Measurements from ENCODE around the gene RBM15.

The RBM15 gene

GRCh38 chr1:110321846-110322245 is 17.3 kb upstream of the RBM15 start:
- no peaks in the 10 kb centered on the region for H3K79me1 ChIP-seq (ENCODE audit: low read length)
- H2AK5ac ChIP-seq (ENCODE audit: low read length), result no peak overlapping the region
- H3K27ac ChIP-seq (ENCODE audit: low read depth, low read length), result no peak overlapping the region
- H2BK12ac ChIP-seq (ENCODE audit: low read length), result no peak overlapping the region
- H2AFZ ChIP-seq (ENCODE audit: insufficient read depth, low read length, poor library complexity), result no peak overlapping the region
- H3K4me3 ChIP-seq (ENCODE audit: low read depth, low read length), result no peak overlapping the region
- no peaks in the 10 kb centered on the region for H3K27me3 ChIP-seq (ENCODE audit: insufficient read depth, low read length)
- no peak for DNase-seq
- no peak overlapping the region for H3K4ac ChIP-seq (ENCODE audit: low read depth, low read length)
- no peak overlapping the region for H3K4me2 ChIP-seq (ENCODE audit: low read length)
- no peak overlapping the region for H4K91ac ChIP-seq (ENCODE audit: low read depth, low read length)
- H3K23ac ChIP-seq (ENCODE audit: low read length), result no peak overlapping the region
- H3K79me2 ChIP-seq (ENCODE audit: control insufficient read depth, insufficient read depth, low read length, poor library complexity), result no peaks in the 10 kb centered on the region
- H4K8ac ChIP-seq (ENCODE audit: low read depth, low read length), result no peak overlapping the region
- H2BK120ac ChIP-seq (ENCODE audit: insufficient read depth, low read length, poor library complexity), result no peak overlapping the region
- no peak overlapping the region for H3K9ac ChIP-seq (ENCODE audit: low read length)
- H2BK5ac ChIP-seq (ENCODE audit: low read depth, low read length, poor library complexity), result no peak overlapping the region
- no peaks in the 10 kb centered on the region for H3K9me3 ChIP-seq (ENCODE audit: insufficient read depth, low read depth, low read length)
- H3K4me1 ChIP-seq (ENCODE audit: control insufficient read depth in 1 of 2, insufficient read depth in 2 of 2, low read length in 2 of 2), result no peaks in the 10 kb centered on the region
- H4K12ac ChIP-seq (ENCODE audit: low read depth, low read length), result no peak overlapping the region
- no peaks in the 10 kb centered on the region for H3K36me3 ChIP-seq (ENCODE audit: control insufficient read depth in 1 of 2, insufficient read depth in 2 of 2, low read length in 2 of 2)
- no peak overlapping the region for H3K14ac ChIP-seq (ENCODE audit: low read length)
- H3K18ac ChIP-seq (ENCODE audit: low read length), result no peak overlapping the region
- no CpG with 5 or more reads among the region's 4 CpGs for WGBS (ENCODE audit: extremely low coverage, insufficient coverage, insufficient read length)

- no peak overlapping the region for H4K91ac ChIP-seq (ENCODE audit: low read depth, low read length)
- H3K79me2 ChIP-seq (ENCODE audit: control insufficient read depth, insufficient read depth, low read length, poor library complexity), result no peaks in the 10 kb centered on the region
- H2BK12ac ChIP-seq (ENCODE audit: low read length), result no peak overlapping the region
- H3K18ac ChIP-seq (ENCODE audit: low read length), result no peak overlapping the region
- no peak overlapping the region for H4K8ac ChIP-seq (ENCODE audit: low read depth, low read length)
- H3K4me1 ChIP-seq (ENCODE audit: control insufficient read depth in 1 of 2, insufficient read depth in 2 of 2, low read length in 2 of 2), result peaks cover 0 to 5% of the 10 kb centered on the region in 2 experiments
- no peak overlapping the region for H3K14ac ChIP-seq (ENCODE audit: low read length)
- no peak overlapping the region for H2AFZ ChIP-seq (ENCODE audit: insufficient read depth, low read length, poor library complexity)
- no peak overlapping the region for H3K4me3 ChIP-seq (ENCODE audit: low read depth, low read length)
- no peak overlapping the region for H2BK120ac ChIP-seq (ENCODE audit: insufficient read depth, low read length, poor library complexity)
- no peak overlapping the region for H2AK5ac ChIP-seq (ENCODE audit: low read length)
- no peak overlapping the region for H2BK5ac ChIP-seq (ENCODE audit: low read depth, low read length, poor library complexity)
- H3K27ac ChIP-seq (ENCODE audit: low read depth, low read length), result no peak overlapping the region
- WGBS (ENCODE audit: extremely low coverage, insufficient coverage, insufficient read length), result no CpG with 5 or more reads among the region's 1 CpG
- no peak overlapping the region for H3K4ac ChIP-seq (ENCODE audit: low read depth, low read length)
- H3K23ac ChIP-seq (ENCODE audit: low read length), result no peak overlapping the region
- no peak for DNase-seq
- H3K9ac ChIP-seq (ENCODE audit: low read length), result no peak overlapping the region
- H3K27me3 ChIP-seq (ENCODE audit: insufficient read depth, low read length), result no peaks in the 10 kb centered on the region
- no peaks in the 10 kb centered on the region for H3K36me3 ChIP-seq (ENCODE audit: control insufficient read depth in 1 of 2, insufficient read depth in 2 of 2, low read length in 2 of 2)
- peaks cover 2% of the 10 kb centered on the region for H3K79me1 ChIP-seq (ENCODE audit: low read length)
- no peak overlapping the region for H3K4me2 ChIP-seq (ENCODE audit: low read length)
- no peak overlapping the region for H4K12ac ChIP-seq (ENCODE audit: low read depth, low read length)
- H3K9me3 ChIP-seq (ENCODE audit: insufficient read depth, low read depth, low read length), result no peaks in the 10 kb centered on the region
Observed at GRCh38 chr1:110324667-110325066, 14.5 kb upstream of the RBM15 start.

- DNase-seq, result no peak
- peaks cover 0 to 5% of the 10 kb centered on the region in 2 experiments for H3K4me1 ChIP-seq (ENCODE audit: control insufficient read depth in 1 of 2, insufficient read depth in 2 of 2, low read length in 2 of 2)
- H3K4me2 ChIP-seq (ENCODE audit: low read length), result no peak overlapping the region
- no peak overlapping the region for H3K4ac ChIP-seq (ENCODE audit: low read depth, low read length)
- no peak overlapping the region for H2AFZ ChIP-seq (ENCODE audit: insufficient read depth, low read length, poor library complexity)
- H4K8ac ChIP-seq (ENCODE audit: low read depth, low read length), result no peak overlapping the region
- H3K9ac ChIP-seq (ENCODE audit: low read length), result no peak overlapping the region
- no peak overlapping the region for H3K4me3 ChIP-seq (ENCODE audit: low read depth, low read length)
- no peak overlapping the region for H3K18ac ChIP-seq (ENCODE audit: low read length)
- no peaks in the 10 kb centered on the region for H3K36me3 ChIP-seq (ENCODE audit: control insufficient read depth in 1 of 2, insufficient read depth in 2 of 2, low read length in 2 of 2)
- H3K14ac ChIP-seq (ENCODE audit: low read length), result no peak overlapping the region
- H3K79me1 ChIP-seq (ENCODE audit: low read length), result peaks cover 2% of the 10 kb centered on the region
- no peaks in the 10 kb centered on the region for H3K27me3 ChIP-seq (ENCODE audit: insufficient read depth, low read length)
- H4K91ac ChIP-seq (ENCODE audit: low read depth, low read length), result no peak overlapping the region
- H2AK5ac ChIP-seq (ENCODE audit: low read length), result no peak overlapping the region
- no peak overlapping the region for H2BK12ac ChIP-seq (ENCODE audit: low read length)
- H2BK5ac ChIP-seq (ENCODE audit: low read depth, low read length, poor library complexity), result no peak overlapping the region
- H3K23ac ChIP-seq (ENCODE audit: low read length), result no peak overlapping the region
- H4K12ac ChIP-seq (ENCODE audit: low read depth, low read length), result no peak overlapping the region
- no CpG with 5 or more reads among the region's 1 CpG for WGBS (ENCODE audit: extremely low coverage, insufficient coverage, insufficient read length)
- no peaks in the 10 kb centered on the region for H3K9me3 ChIP-seq (ENCODE audit: insufficient read depth, low read depth, low read length)
- H3K79me2 ChIP-seq (ENCODE audit: control insufficient read depth, insufficient read depth, low read length, poor library complexity), result no peaks in the 10 kb centered on the region
- no peak overlapping the region for H3K27ac ChIP-seq (ENCODE audit: low read depth, low read length)
- no peak overlapping the region for H2BK120ac ChIP-seq (ENCODE audit: insufficient read depth, low read length, poor library complexity)
Observed at GRCh38 chr1:110326826-110327225, 12.4 kb upstream of the RBM15 start.

- Histone ChIP-seq H3K4me3 (ENCODE audit: low read depth, low read length) (no peak overlapping the region), H2BK5ac (ENCODE audit: low read depth, low read length, poor library complexity) (peak overlapping the region; percentile 23), H3K14ac (ENCODE audit: low read length) (no peak overlapping the region), H3K4me1 (ENCODE audit: control insufficient read depth in 1 of 2, insufficient read depth in 2 of 2, low read length in 2 of 2) (peaks cover 0 to 5% of the 10 kb centered on the region in 2 experiments), H4K91ac (ENCODE audit: low read depth, low read length) (no peak overlapping the region), H2BK12ac (ENCODE audit: low read length) (peak overlapping the region; percentile 59), H3K79me1 (ENCODE audit: low read length) (peaks cover 2% of the 10 kb centered on the region), H3K79me2 (ENCODE audit: control insufficient read depth, insufficient read depth, low read length, poor library complexity) (no peaks in the 10 kb centered on the region), H3K4ac (ENCODE audit: low read depth, low read length) (no peak overlapping the region), H3K9me3 (ENCODE audit: insufficient read depth, low read depth, low read length) (no peaks in the 10 kb centered on the region), H3K27ac (ENCODE audit: low read depth, low read length) (no peak overlapping the region), H2AFZ (ENCODE audit: insufficient read depth, low read length, poor library complexity) (no peak overlapping the region), H3K23ac (ENCODE audit: low read length) (no peak overlapping the region), H3K18ac (ENCODE audit: low read length) (no peak overlapping the region), H3K36me3 (ENCODE audit: control insufficient read depth in 1 of 2, insufficient read depth in 2 of 2, low read length in 2 of 2) (no peaks in the 10 kb centered on the region), H3K27me3 (ENCODE audit: insufficient read depth, low read length) (no peaks in the 10 kb centered on the region), H2AK5ac (ENCODE audit: low read length) (no peak overlapping the region), H4K12ac (ENCODE audit: low read depth, low read length) (no peak overlapping the region), H2BK120ac (ENCODE audit: insufficient read depth, low read length, poor library complexity) (no peak overlapping the region), H3K4me2 (ENCODE audit: low read length) (no peak overlapping the region), H4K8ac (ENCODE audit: low read depth, low read length) (no peak overlapping the region), H3K9ac (ENCODE audit: low read length) (no peak overlapping the region)
- DNase-seq, result peak; percentile 49 to 72
Observed at GRCh38 chr1:110328274-110328673, 10.9 kb upstream of the RBM15 start.
